ENCODE data around the gene CAMK4. TPM values are rescaled to one million over a fixed set of nuclear protein-coding genes. Genes with fewer than 3 reads are reported as not detected.
A peak's percentile ranks its signal among the peaks of the same experiment; 100 is the strongest.

CAMK4 gene
- total RNA-seq, 1 donor from 2014 or later, result 3.8 TPM

DNA sequence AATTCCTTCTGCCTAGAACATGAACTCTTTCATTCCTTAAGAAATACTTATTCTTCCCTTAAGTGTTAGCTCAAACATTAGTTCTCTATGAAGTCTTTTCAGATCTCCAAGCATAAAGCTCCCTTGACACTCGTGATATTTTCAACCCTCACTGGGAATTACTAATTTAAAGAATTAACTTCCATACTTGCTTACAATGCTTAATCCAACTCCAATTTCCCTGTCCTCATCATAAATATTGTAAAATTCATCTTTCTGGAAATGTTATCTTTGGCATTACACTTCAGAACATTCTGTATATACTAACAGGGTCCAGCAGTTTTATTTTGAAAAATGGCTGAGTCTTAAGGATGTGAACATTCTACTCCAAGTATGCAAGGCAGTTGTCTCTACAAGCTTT lies 280.9 kb downstream of the CAMK4 start:
- H3K27ac ChIP-seq (ENCODE audit: low read depth, low read length), result no peak overlapping the region
- H3K36me3 ChIP-seq (ENCODE audit: insufficient read depth, low read length), result peaks cover 15% of the 10 kb centered on the region
- peaks cover 2% of the 10 kb centered on the region for H3K36me3 Mint-ChIP-seq (ENCODE audit: low read depth, unreplicated experiment)
- H3K4me1 ChIP-seq (ENCODE audit: insufficient read depth, low read length), result no peaks in the 10 kb centered on the region
- no peak overlapping the region for H3K4me3 Mint-ChIP-seq (ENCODE audit: unreplicated experiment)
- DNase-seq (ENCODE audit: low read depth), result no peak
- H3K4me2 ChIP-seq (ENCODE audit: low read length), result no peak overlapping the region
- TF ChIP-seq, protein P1, sequence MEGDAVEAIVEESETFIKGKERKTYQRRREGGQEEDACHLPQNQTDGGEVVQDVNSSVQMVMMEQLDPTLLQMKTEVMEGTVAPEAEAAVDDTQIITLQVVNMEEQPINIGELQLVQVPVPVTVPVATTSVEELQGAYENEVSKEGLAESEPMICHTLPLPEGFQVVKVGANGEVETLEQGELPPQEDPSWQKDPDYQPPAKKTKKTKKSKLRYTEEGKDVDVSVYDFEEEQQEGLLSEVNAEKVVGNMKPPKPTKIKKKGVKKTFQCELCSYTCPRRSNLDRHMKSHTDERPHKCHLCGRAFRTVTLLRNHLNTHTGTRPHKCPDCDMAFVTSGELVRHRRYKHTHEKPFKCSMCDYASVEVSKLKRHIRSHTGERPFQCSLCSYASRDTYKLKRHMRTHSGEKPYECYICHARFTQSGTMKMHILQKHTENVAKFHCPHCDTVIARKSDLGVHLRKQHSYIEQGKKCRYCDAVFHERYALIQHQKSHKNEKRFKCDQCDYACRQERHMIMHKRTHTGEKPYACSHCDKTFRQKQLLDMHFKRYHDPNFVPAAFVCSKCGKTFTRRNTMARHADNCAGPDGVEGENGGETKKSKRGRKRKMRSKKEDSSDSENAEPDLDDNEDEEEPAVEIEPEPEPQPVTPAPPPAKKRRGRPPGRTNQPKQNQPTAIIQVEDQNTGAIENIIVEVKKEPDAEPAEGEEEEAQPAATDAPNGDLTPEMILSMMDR (IDR thresholded peaks at IDR 0.05; ENCODE audit: insufficient read depth, low read depth, low read length), result no peak
- no peak for TF ChIP-seq EZH2 (IDR thresholded peaks at IDR 0.05; ENCODE audit: insufficient read depth, low read length)
- FAIRE-seq, result no peak
- H3K4me1 Mint-ChIP-seq (ENCODE audit: low read depth, unreplicated experiment), result peaks cover 11% of the 10 kb centered on the region
- H3K27me3 ChIP-seq (ENCODE audit: insufficient read depth, low read length), result no peaks in the 10 kb centered on the region
- H3K4me3 ChIP-seq (ENCODE audit: insufficient read depth, low read depth, low read length), result no peak overlapping the region
- no peak overlapping the region for H2AFZ ChIP-seq (ENCODE audit: low read depth, low read length)
- peaks cover 59% of the 10 kb centered on the region for H3K79me2 ChIP-seq (ENCODE audit: insufficient read depth, low read length)
- H3K27ac Mint-ChIP-seq (ENCODE audit: unreplicated experiment), result no peak overlapping the region
- no peak overlapping the region for H3K9ac ChIP-seq (ENCODE audit: low read length)
- peaks cover 31% of the 10 kb centered on the region for H4K20me1 ChIP-seq (ENCODE audit: insufficient read depth, low read length)
- no peaks in the 10 kb centered on the region for H3K9me3 Mint-ChIP-seq (ENCODE audit: unreplicated experiment)
- H3K9me3 ChIP-seq (ENCODE audit: insufficient read depth, low read depth, low read length), result no peaks in the 10 kb centered on the region
- no peaks in the 10 kb centered on the region for H3K27me3 Mint-ChIP-seq (ENCODE audit: low read depth, unreplicated experiment)

DNA sequence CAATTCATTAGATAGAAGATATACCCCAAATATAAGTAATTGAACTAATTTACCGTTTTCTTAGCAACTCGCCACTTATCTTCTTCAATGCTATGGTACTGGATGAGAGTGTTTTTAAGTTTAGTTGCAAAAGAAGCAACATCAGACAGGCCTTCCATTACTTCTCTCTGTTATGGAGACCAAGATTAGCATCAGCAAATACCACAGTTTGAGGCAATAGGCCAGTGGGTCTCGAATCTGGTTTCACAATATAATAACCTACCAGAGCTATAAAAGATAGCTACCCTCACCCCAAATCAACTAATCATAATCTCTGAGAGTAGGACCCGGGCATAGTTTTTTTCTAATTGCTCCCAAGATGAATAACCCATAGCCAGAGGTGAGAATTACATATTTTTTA lies 283.1 kb downstream of the CAMK4 start:
- Histone ChIP-seq H4K20me1 (ENCODE audit: insufficient read depth, low read length) (peaks cover 36% of the 10 kb centered on the region), H3K4me2 (ENCODE audit: low read length) (no peak overlapping the region), H2AFZ (ENCODE audit: low read depth, low read length) (no peak overlapping the region), H3K27ac (ENCODE audit: low read depth, low read length) (no peak overlapping the region), H3K4me3 (ENCODE audit: insufficient read depth, low read depth, low read length) (no peak overlapping the region), H3K36me3 (ENCODE audit: insufficient read depth, low read length) (no peaks in the 10 kb centered on the region), H3K4me1 (ENCODE audit: insufficient read depth, low read length) (peaks cover 3% of the 10 kb centered on the region), H3K9ac (ENCODE audit: low read length) (no peak overlapping the region), H3K79me2 (ENCODE audit: insufficient read depth, low read length) (peaks cover 71% of the 10 kb centered on the region), H3K9me3 (ENCODE audit: insufficient read depth, low read depth, low read length) (no peaks in the 10 kb centered on the region), H3K27me3 (ENCODE audit: insufficient read depth, low read length) (no peaks in the 10 kb centered on the region)
- no peak for FAIRE-seq
- Mint-ChIP-seq H3K9me3 (ENCODE audit: unreplicated experiment) (no peaks in the 10 kb centered on the region), H3K4me3 (ENCODE audit: unreplicated experiment) (no peak overlapping the region), H3K36me3 (ENCODE audit: low read depth, unreplicated experiment) (peaks cover 2% of the 10 kb centered on the region), H3K27ac (ENCODE audit: unreplicated experiment) (no peak overlapping the region), H3K4me1 (ENCODE audit: low read depth, unreplicated experiment) (peaks cover 17% of the 10 kb centered on the region), H3K27me3 (ENCODE audit: low read depth, unreplicated experiment) (no peaks in the 10 kb centered on the region)
- no peak for DNase-seq (ENCODE audit: low read depth)
- TF ChIP-seq, protein P1 (IDR thresholded peaks at IDR 0.05; ENCODE audit: insufficient read depth, low read depth, low read length), result no peak
- TF ChIP-seq EZH2 (IDR thresholded peaks at IDR 0.05; ENCODE audit: insufficient read depth, low read length), result no peak

- Histone ChIP-seq H3K4me3 (ENCODE audit: insufficient read depth, low read depth, low read length) (peak overlapping the region; percentile 78), H3K27ac (ENCODE audit: low read depth, low read length) (no peak overlapping the region), H3K79me2 (ENCODE audit: insufficient read depth, low read length) (peaks cover 72% of the 10 kb centered on the region), H3K4me2 (ENCODE audit: low read length) (peak overlapping the region; percentile 97), H3K4me1 (ENCODE audit: insufficient read depth, low read length) (peaks cover 3% of the 10 kb centered on the region), H3K9me3 (ENCODE audit: insufficient read depth, low read depth, low read length) (no peaks in the 10 kb centered on the region), H3K9ac (ENCODE audit: low read length) (no peak overlapping the region), H3K27me3 (ENCODE audit: insufficient read depth, low read length) (no peaks in the 10 kb centered on the region), H3K36me3 (ENCODE audit: insufficient read depth, low read length) (no peaks in the 10 kb centered on the region), H2AFZ (ENCODE audit: low read depth, low read length) (no peak overlapping the region), H4K20me1 (ENCODE audit: insufficient read depth, low read length) (peaks cover 36% of the 10 kb centered on the region)
- Mint-ChIP-seq H3K27ac (ENCODE audit: unreplicated experiment) (no peak overlapping the region), H3K36me3 (ENCODE audit: low read depth, unreplicated experiment) (no peaks in the 10 kb centered on the region), H3K9me3 (ENCODE audit: unreplicated experiment) (peaks cover 2% of the 10 kb centered on the region), H3K4me3 (ENCODE audit: unreplicated experiment) (no peak overlapping the region), H3K27me3 (ENCODE audit: low read depth, unreplicated experiment) (no peaks in the 10 kb centered on the region), H3K4me1 (ENCODE audit: low read depth, unreplicated experiment) (peaks cover 13% of the 10 kb centered on the region)
- no peak for TF ChIP-seq EZH2 (IDR thresholded peaks at IDR 0.05; ENCODE audit: insufficient read depth, low read length)
- TF ChIP-seq, protein P1 (IDR thresholded peaks at IDR 0.05; ENCODE audit: insufficient read depth, low read depth, low read length), result no peak
- FAIRE-seq, result no peak
- DNase-seq (ENCODE audit: low read depth), result no peak
Measured at GRCh38 chr5:111509119-111509518, 284.9 kb downstream of the CAMK4 start.
